GM23338 (cell line): ENCODE measurements around the gene RNU7-1. TPM values are rescaled to one million over a fixed set of nuclear protein-coding genes. Genes with fewer than 3 reads are reported as not detected.

Experiments used
- ATAC-seq: fragments of 200-7000 bp; cut with Tn5 transposase; 3 replicates; pipeline ENCODE4 v1.9.1; 2020
- DNase-seq: peaks from one replicate; pipeline ENCODE4 v3.0.0-alpha.2; 2015; ENCODE audit warnings: low spot score
- H2AFZ ChIP-seq: fragments of 200-600 bp; sonication (generic); 2 replicates; pipeline ENCODE4 v1.8.0; 2016; ENCODE audit warnings: antibody characterized with exemption, mild to moderate bottlenecking, moderate library complexity
- H3F3A ChIP-seq: fragments of 200-600 bp; sonication (generic); replicated peaks from 2 replicates; pipeline ENCODE4 v1.8.0; 2017; ENCODE audit warnings: antibody characterized with exemption, mixed run types, low read depth
- H3K27ac ChIP-seq: fragments of 200-600 bp; sonication (generic); 2 replicates; pipeline ENCODE4 v1.6.1; 2016; ENCODE audit warnings: low read depth
- H3K27me3 ChIP-seq: fragments of 200-600 bp; sonication (generic); 2 replicates; pipeline ENCODE4 v1.8.0; 2016; ENCODE audit warnings: mild to moderate bottlenecking, mixed run types, moderate library complexity; ENCODE audit not compliant: insufficient read depth
- H3K36me3 ChIP-seq: fragments of 200-600 bp; sonication (generic); 2 replicates; pipeline ENCODE4 v1.8.0; 2016; ENCODE audit warnings: mild to moderate bottlenecking; ENCODE audit not compliant: insufficient read depth
- H3K4me1 ChIP-seq: fragments of 200-600 bp; sonication (generic); 2 replicates; pipeline ENCODE4 v1.8.0; 2016; ENCODE audit warnings: mild to moderate bottlenecking, moderate library complexity; ENCODE audit not compliant: insufficient read depth
- H3K4me2 ChIP-seq: fragments of 200-600 bp; sonication (generic); 2 replicates; pipeline ENCODE4 v1.7.1; 2017; ENCODE audit warnings: mixed run types
- H3K4me3 ChIP-seq: fragments of 200-600 bp; sonication (generic); 2 replicates; pipeline ENCODE4 v1.6.1; 2016; ENCODE audit warnings: mixed run types
- H3K79me2 ChIP-seq: fragments of 200-600 bp; sonication (generic); replicated peaks from 2 replicates; pipeline ENCODE4 v1.8.0; 2017; ENCODE audit warnings: mild to moderate bottlenecking; ENCODE audit not compliant: insufficient read depth
- H3K9me2 ChIP-seq: fragments of 200-600 bp; sonication (generic); 2 replicates; pipeline ENCODE4 v1.8.0; 2017; ENCODE audit not compliant: insufficient read depth
- H4K20me1 ChIP-seq: fragments of 200-600 bp; sonication (generic); replicated peaks from 2 replicates; pipeline ENCODE4 v1.8.0; 2017; ENCODE audit warnings: mild to moderate bottlenecking; ENCODE audit not compliant: insufficient read depth
- H3K27ac Mint-ChIP-seq: 2 replicates; pipeline ENCODE4 v1.8.0; 2020; ENCODE audit warnings: inconsistent platforms, mild to moderate bottlenecking, moderate library complexity, mixed read lengths
- H3K27me3 Mint-ChIP-seq: 3 replicates; pipeline ENCODE4 v1.8.0; 2022; ENCODE audit warnings: low read depth, mild to moderate bottlenecking, moderate library complexity, mixed read lengths, inconsistent platforms; ENCODE audit not compliant: insufficient read depth, poor library complexity
- H3K36me3 Mint-ChIP-seq: 3 replicates; pipeline ENCODE4 v1.8.0; 2021; ENCODE audit warnings: low read depth, mild to moderate bottlenecking, inconsistent platforms, moderate library complexity, mixed read lengths
- H3K4me1 Mint-ChIP-seq: 3 replicates; pipeline ENCODE4 v1.8.0; 2020; ENCODE audit warnings: mild to moderate bottlenecking, inconsistent platforms, mixed read lengths
- H3K4me3 Mint-ChIP-seq: 3 replicates; pipeline ENCODE4 v1.8.0; 2021; ENCODE audit warnings: moderate library complexity, mild to moderate bottlenecking, inconsistent platforms, mixed read lengths
- H3K9me3 Mint-ChIP-seq: 3 replicates; pipeline ENCODE4 v1.8.0; 2020; ENCODE audit warnings: moderate library complexity, mild to moderate bottlenecking, inconsistent platforms, mixed read lengths
- CREB1 ChIP-seq: fragments of 250-450 bp; sonication (Bioruptor Pico); IDR thresholded peaks from 2 replicates; pipeline ENCODE4 v1.5.0; 2020; ENCODE audit warnings: low read depth, mild to moderate bottlenecking, moderate library complexity
- ETS1 ChIP-seq: IDR thresholded peaks from 2 replicates; pipeline ENCODE4 v1.6.1; 2016; ENCODE audit warnings: antibody characterized with exemption
- EZH2 ChIP-seq: fragments of 200-600 bp; sonication (generic); IDR thresholded peaks from one replicate; pipeline ENCODE4 v1.8.0; 2017; ENCODE audit warnings: antibody characterized with exemption, mild to moderate bottlenecking, low read depth; ENCODE audit not compliant: unreplicated experiment
- EZH2phosphoT487 ChIP-seq: fragments of 200-600 bp; sonication (generic); IDR thresholded peaks from one replicate; pipeline ENCODE4 v1.8.1; 2018; ENCODE audit warnings: antibody characterized with exemption; ENCODE audit not compliant: unreplicated experiment
- JUNB ChIP-seq: IDR thresholded peaks from one replicate; pipeline ENCODE4 v1.6.1; 2016; ENCODE audit warnings: antibody characterized with exemption; ENCODE audit not compliant: unreplicated experiment
- NANOG ChIP-seq: IDR thresholded peaks from 2 replicates; pipeline ENCODE4 v1.6.1; 2016; ENCODE audit warnings: antibody characterized with exemption, borderline replicate concordance
- POLR2AphosphoS5 ChIP-seq: IDR thresholded peaks from 2 replicates; pipeline ENCODE4 v1.6.1; 2016; ENCODE audit warnings: antibody characterized with exemption, low read depth
- REST ChIP-seq: IDR thresholded peaks from one replicate; pipeline ENCODE4 v1.6.1; 2018; ENCODE audit warnings: antibody characterized with exemption; ENCODE audit not compliant: unreplicated experiment
- ZNF114 ChIP-seq: fragments of 250-450 bp; sonication (Bioruptor Pico); IDR thresholded peaks from 2 replicates; pipeline ENCODE4 v1.5.0; 2020; ENCODE audit warnings: mild to moderate bottlenecking, moderate library complexity
- ZNF331 ChIP-seq: fragments of 250-450 bp; sonication (Bioruptor Pico); IDR thresholded peaks from 2 replicates; pipeline ENCODE4 v1.5.0; 2020; ENCODE audit warnings: low read depth, mild to moderate bottlenecking, moderate library complexity
- ZNF462 ChIP-seq: fragments of 250-450 bp; sonication (Bioruptor Pico); IDR thresholded peaks from 2 replicates; pipeline ENCODE4 v1.5.0; 2020; ENCODE audit warnings: mild to moderate bottlenecking, moderate library complexity
- polyA plus RNA-seq: library from polyadenylated mRNA; unstranded; fragments of >200 nt; fragmentation: Nextera tagmentation; extraction: Ambion mirVana; gene quantifications from 2 replicates; pipeline ENCODE4 v1.2.1, GENCODE V29; 2016
- total RNA-seq: library from RNA; depleted of rRNA; stranded (reverse); fragments of >200 nt; shearing (Covaris generic); gene quantifications from 2 replicates; pipeline ENCODE4 v1.2.3, GENCODE V29; 2014

The RNU7-1 gene
- total and polyA plus RNA-seq, 2 experiments from 2014 or later: not detected

GRCh38 chr12:6939191-6939540 lies 4.5 kb upstream of the RNU7-1 start (continued):
- TF ChIP-seq REST (no peak), NANOG (no peak)

GRCh38 chr12:6941267-6941666 lies 2.3 kb upstream of the RNU7-1 start:
- Mint-ChIP-seq H3K9me3 (peaks cover 6% of the 10 kb centered on the region; the same call in 2 of the 3 replicates), H3K4me1 (peaks cover 60% of the 10 kb centered on the region), H3K4me3 (no peak overlapping the region), H3K36me3 (peaks cover 41% of the 10 kb centered on the region), H3K27me3 (peaks cover 59% of the 10 kb centered on the region), H3K27ac (no peak overlapping the region; the same call in 1 of the 2 replicates)
- ATAC-seq: no peak
- no peaks in the 10 kb centered on the region for H3K9me2 ChIP-seq
- no peaks in the 10 kb centered on the region for H3K36me3 ChIP-seq
- H3K4me3 ChIP-seq: no peak overlapping the region
- no peak overlapping the region for H3K4me2 ChIP-seq
- H3K27me3 ChIP-seq: no peaks in the 10 kb centered on the region
- H3F3A ChIP-seq: peaks cover 40% of the 10 kb centered on the region
- no peak for DNase-seq
- H2AFZ ChIP-seq: no peak overlapping the region
- no peak overlapping the region for H3K27ac ChIP-seq
- 0 out of 2 replicates have a peak, but pooled peaks cover 10% of the 10 kb centered on the region for H3K79me2 ChIP-seq
- peaks cover 25% of the 10 kb centered on the region for H3K4me1 ChIP-seq
- H4K20me1 ChIP-seq: no peaks in the 10 kb centered on the region; the same call in 1 of the 2 replicates
- TF ChIP-seq EZH2phosphoT487 (no peak), ZNF331 (CRISPR knock-in tag) (no peak), CREB1 (CRISPR knock-in tag) (no peak), NANOG (no peak), ZNF462 (no peak), ZNF114 (CRISPR knock-in tag) (no peak), JUNB (no peak), REST (no peak), ETS1 (no peak), EZH2 (no peak), POLR2AphosphoS5 (no peak)
